HG02852 (cell line): ENCODE measurements around the gene S1PR4.
"Not testable (repeated sequence)": the region's sequence is repeated elsewhere in the genome, so short reads cannot be mapped to it uniquely, and the experiment has no call there.

ENCODE experiments used
- ATAC-seq: cut with Tn5 transposase; IDR thresholded peaks from one replicate; pipeline ENCODE4 v1.9.1; 2021; ENCODE audit warnings: mild to moderate bottlenecking, moderate library complexity; ENCODE audit not compliant: unreplicated experiment

S1PR4 gene

DNA sequence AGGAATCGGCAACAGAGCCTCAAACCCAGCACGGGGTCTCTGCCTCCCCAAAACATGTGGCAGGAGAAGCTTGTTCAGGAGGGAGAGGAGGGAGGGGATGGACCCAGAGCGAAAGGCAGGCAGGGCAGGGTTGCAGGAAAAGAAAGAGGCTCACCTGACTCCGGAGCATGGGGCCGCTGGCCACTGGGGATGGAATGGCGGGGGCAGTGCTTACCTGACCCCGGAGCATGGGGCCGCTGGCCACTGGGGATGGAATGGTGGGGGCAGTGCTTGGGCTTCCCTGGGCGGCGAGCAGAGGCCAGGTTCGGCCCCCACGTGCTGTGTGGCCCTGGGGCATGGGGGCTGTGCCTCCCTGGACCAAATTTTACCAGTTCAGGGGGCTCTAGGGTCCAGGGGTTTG is 32.6 kb downstream of the S1PR4 start:
- ATAC-seq: no peak

- ATAC-seq: no peak
These were observed 34.6 kb downstream of the S1PR4 start for GRCh38 chr19:3213159-3213558.

GRCh38 chr19:3216874-3217273 is 38.3 kb downstream of the S1PR4 start:
- no peak for ATAC-seq

DNA sequence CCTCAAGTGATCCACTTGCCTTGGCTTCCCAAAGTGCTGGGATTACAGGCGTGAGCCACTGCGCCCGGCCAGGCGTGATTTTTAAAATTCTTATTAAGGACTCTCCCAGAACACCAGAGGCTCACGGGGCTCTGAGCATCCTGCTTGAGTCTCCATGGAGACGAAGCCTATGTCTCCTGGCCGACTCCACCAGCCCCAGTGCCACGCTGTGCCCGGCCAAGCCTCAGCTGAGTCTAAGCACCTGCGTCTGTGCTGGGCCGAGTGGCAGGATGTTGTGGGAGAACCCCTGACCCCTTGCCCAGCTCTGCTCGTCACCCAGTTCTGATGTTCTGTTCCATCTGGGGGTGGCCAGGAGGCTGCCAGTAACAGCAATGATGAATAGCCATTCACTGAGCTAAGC is 42.0 kb downstream of the S1PR4 start:
- ATAC-seq: no peak

DNA sequence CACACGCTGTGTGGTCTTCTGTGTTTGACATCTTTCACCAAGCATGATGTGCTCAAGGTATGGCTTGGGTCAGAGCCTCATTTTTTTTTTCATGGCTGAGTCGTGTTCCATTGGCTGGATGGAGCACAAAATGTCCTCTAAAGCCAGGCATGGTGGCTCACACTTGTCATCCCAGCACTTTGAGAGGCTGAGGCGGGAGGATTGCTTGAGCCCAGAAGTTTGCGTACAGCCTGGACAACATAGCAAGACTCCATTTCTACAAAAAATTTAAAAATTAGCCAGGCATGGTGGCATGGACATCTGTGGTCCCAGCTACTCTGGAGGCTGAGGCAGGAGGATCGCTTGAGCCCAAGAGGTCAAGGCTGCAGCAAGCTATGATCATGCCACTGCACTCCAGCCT is 43.0 kb downstream of the S1PR4 start:
- ATAC-seq: not testable (repeated sequence)

GRCh38 chr19:3222709-3223108 is 44.1 kb downstream of the S1PR4 start:
- ATAC-seq: no peak

- no peak for ATAC-seq
These were observed 46.0 kb downstream of the S1PR4 start, which contains the start of gene CELF5 for GRCh38 chr19:3224346-3225168. TSS of gene CELF5 (plus strand) at chr19:3224661. CDS start at chr19:3224740, 79 bp downstream.

- no peak for ATAC-seq
These were observed 46.6 kb downstream of the S1PR4 start for GRCh38 chr19:3225169-3225485.

- ATAC-seq: no peak
These were observed 47.1 kb downstream of the S1PR4 start for GRCh38 chr19:3225677-3226093.

DNA sequence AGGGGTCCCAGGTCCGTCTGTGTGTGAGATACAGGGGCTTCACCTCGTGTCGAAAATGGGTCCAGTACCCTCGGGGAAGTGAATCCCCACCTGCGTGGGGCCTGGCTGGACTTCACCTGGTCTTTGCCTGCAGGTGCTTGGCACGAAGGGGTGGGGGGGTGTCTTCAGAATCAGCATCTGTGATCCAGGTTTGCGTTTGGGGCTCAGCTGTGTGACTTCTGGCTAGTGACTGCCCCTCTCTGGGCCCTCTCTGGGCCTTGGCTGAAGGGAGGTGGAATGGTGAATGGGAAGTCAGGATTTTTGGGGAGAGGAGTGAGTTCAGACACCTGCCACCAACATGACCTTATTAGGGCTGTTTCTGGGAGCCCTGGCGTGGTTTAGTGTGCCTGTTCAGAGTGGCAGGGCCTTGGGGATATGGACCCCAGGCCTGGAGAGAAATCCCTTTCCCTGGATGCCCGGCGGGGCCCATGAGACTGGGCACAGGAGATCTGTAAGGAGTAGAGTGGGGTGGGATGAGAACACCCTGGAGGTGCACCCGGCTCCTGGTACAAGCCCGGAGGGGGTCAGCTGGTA is 48.6 kb downstream of the S1PR4 start:
- ATAC-seq: no peak

DNA sequence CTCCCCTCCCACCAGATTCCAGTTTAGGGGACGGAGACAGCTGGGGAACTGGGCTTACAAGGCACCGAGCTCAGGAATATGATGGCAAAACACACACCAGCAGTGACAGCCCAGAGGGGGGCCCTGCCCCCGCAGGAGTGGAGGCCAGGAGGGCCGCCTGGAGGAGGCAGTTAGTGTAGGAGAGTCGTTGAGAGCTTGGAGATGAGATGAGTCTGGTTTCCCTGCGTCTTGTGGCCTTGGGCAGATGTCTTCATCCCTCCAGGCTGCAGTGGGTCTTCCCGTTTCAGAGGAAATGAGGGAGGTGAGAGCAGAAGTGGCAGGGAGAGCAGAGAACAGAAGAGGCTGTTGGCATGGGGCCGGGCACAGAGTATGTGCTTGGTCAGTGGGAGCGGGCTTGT is 50.8 kb downstream of the S1PR4 start:
- no peak for ATAC-seq
